22Rv1 (cell line): Measurements from ENCODE around the gene COL25A1.

Experiments used
- ZFX ChIP-seq: fragments of 450-650 bp; IDR thresholded peaks from 2 replicates; pipeline ENCODE4 v1.6.1; 2017; ENCODE audit warnings: antibody characterized with exemption, borderline replicate concordance
- TF ChIP-seq, protein P1 (sequence below): fragments of 450-650 bp; IDR thresholded peaks from 2 replicates; pipeline ENCODE4 v1.5.1; 2017; ENCODE audit warnings: mild to moderate bottlenecking

DNA sequence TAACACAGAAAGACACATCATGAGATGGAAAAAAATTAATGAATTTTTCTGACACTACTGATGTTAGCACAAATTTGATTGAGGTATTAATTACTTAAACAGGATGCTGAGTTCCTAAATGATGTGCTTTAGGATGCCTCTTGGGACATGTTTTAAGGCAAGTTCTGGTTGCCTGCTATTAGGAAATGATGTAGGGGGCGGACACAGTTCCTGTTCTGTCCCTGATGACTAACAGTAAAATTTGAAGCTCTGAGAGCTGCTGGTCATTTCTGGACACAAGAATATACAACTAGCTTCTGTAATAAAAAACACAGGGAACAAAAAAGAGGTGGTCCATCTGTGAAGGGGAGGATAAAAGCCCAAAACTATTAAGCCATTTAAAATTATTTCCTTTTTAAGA lies 376.4 kb downstream of the COL25A1 start:
- TF ChIP-seq, protein P1, sequence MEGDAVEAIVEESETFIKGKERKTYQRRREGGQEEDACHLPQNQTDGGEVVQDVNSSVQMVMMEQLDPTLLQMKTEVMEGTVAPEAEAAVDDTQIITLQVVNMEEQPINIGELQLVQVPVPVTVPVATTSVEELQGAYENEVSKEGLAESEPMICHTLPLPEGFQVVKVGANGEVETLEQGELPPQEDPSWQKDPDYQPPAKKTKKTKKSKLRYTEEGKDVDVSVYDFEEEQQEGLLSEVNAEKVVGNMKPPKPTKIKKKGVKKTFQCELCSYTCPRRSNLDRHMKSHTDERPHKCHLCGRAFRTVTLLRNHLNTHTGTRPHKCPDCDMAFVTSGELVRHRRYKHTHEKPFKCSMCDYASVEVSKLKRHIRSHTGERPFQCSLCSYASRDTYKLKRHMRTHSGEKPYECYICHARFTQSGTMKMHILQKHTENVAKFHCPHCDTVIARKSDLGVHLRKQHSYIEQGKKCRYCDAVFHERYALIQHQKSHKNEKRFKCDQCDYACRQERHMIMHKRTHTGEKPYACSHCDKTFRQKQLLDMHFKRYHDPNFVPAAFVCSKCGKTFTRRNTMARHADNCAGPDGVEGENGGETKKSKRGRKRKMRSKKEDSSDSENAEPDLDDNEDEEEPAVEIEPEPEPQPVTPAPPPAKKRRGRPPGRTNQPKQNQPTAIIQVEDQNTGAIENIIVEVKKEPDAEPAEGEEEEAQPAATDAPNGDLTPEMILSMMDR: no peak
- TF ChIP-seq ZFX: no peak
